ENCODE results near the gene BPIFA1.

BPIFA1 gene

DNA sequence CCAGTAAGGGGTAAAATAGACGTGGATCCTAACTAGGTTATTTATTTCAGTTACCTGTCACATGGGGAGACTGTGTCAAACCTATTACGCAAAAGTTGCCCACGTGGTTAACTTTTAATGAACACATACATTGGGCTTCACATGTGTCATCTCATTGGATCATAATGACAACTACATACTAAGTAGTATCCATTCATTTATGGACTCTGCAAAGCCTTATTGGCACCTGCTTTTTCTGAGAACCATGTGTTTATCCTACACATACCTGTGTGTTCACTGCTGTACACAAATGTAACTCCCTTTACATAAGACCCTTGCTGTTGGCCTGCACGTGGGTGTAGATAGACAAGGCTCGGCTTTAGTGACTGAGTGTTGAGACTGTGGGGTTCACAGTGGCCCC, 5.1 kb downstream of the BPIFA1 start:
- H3K27me3 ChIP-seq (ENCODE audit: control insufficient read depth, insufficient read depth, low read length): no peaks in the 10 kb centered on the region
- no peaks in the 10 kb centered on the region for H3K4me1 ChIP-seq (ENCODE audit: control insufficient read depth, low read depth, low read length)
- H3K27ac ChIP-seq (ENCODE audit: low read length): no peak overlapping the region
- no peaks in the 10 kb centered on the region for H3K36me3 ChIP-seq (ENCODE audit: control insufficient read depth, low read depth, low read length)
- H3K4me3 ChIP-seq (ENCODE audit: low read length): no peak overlapping the region
- H3K9ac ChIP-seq (ENCODE audit: low read length): no peak overlapping the region
- H3K9me3 ChIP-seq (ENCODE audit: control insufficient read depth, low read depth, low read length): no peaks in the 10 kb centered on the region

DNA sequence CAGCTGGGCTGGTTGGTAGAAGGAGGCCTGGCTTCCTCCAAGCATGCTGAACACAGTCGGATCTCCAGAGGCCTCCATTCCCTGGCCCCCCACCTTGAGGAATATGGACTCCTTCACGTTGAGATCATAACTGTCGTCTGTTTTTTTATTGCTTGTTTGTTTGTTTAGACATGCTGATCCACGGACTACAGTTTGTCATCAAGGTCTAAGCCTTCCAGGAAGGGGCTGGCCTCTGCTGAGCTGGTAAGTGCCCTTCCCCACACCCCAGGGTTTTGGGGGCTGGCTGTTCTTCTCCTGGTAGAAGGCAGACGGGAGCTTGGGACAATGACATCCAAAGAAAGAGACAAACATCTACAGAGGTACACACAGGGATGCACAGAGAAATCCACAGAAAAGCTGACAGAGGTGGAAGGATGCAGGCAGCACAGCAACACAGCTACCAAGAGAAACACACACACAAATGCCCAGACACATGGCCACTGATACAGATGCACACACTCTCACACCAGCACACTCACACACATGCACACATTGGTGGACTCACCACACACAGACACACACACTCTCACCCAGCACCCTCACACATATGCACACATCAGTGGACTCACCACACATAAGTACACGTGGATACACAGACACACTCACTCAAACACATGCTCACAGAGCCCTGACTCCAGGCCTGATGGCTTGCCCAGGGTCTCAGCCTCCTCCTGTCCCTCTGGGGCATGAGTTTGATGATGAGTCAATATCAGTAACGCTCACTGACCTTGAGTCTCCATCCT, 6.7 kb downstream of the BPIFA1 start:
- H3K4me3 ChIP-seq (ENCODE audit: low read length): no peak overlapping the region
- no peak overlapping the region for H3K9ac ChIP-seq (ENCODE audit: low read length)
- H3K9me3 ChIP-seq (ENCODE audit: control insufficient read depth, low read depth, low read length): no peaks in the 10 kb centered on the region
- H3K27me3 ChIP-seq (ENCODE audit: control insufficient read depth, insufficient read depth, low read length): no peaks in the 10 kb centered on the region
- H3K36me3 ChIP-seq (ENCODE audit: control insufficient read depth, low read depth, low read length): no peaks in the 10 kb centered on the region
- H3K4me1 ChIP-seq (ENCODE audit: control insufficient read depth, low read depth, low read length): no peaks in the 10 kb centered on the region
- H3K27ac ChIP-seq (ENCODE audit: low read length): no peak overlapping the region

DNA sequence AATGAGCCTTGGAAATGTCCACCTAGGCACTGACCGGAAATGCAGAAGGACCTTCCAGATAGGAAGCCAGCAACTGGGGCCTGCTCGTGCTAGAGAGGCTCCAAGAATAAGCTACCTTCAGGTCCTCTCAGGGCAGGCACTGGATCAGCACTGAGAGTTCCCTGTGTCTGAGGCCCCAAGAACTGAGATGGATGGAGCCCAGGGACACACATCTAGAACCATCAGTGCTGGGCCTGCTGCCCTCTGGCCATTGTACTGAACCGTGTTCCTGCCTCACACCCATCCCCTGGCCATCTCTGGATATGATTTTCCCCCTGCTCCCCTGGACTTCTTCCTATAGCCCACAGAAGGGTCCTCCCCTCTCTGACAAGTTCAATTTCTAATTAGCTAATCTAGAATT, 10.3 kb downstream of the BPIFA1 start:
- H3K36me3 ChIP-seq (ENCODE audit: control insufficient read depth, low read depth, low read length): no peaks in the 10 kb centered on the region
- H3K9ac ChIP-seq (ENCODE audit: low read length): no peak overlapping the region
- no peaks in the 10 kb centered on the region for H3K9me3 ChIP-seq (ENCODE audit: control insufficient read depth, low read depth, low read length)
- H3K4me1 ChIP-seq (ENCODE audit: control insufficient read depth, low read depth, low read length): no peaks in the 10 kb centered on the region
- no peak overlapping the region for H3K4me3 ChIP-seq (ENCODE audit: low read length)
- H3K27ac ChIP-seq (ENCODE audit: low read length): no peak overlapping the region
- H3K27me3 ChIP-seq (ENCODE audit: control insufficient read depth, insufficient read depth, low read length): no peaks in the 10 kb centered on the region

DNA sequence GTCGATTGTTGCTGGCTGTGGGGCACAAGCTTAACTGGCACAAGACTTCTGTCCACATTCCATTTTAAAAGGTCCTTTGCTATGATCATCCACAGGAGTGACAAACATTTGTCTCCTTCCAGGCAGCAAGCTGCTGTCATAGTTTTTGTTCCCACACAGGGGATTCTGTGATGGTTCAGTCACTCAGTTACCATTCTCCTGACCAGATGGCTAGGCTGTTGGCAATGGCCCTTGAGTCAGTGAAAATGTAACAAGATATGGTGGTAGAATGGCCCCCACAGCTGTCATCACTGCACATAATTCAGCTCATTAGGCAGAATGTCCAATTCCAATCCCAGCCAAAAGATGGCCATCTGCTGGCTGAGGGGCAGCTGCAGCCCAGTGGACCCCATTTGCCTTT, 13.7 kb downstream of the BPIFA1 start:
- Histone ChIP-seq H3K27me3 (ENCODE audit: control insufficient read depth, insufficient read depth, low read length) (no peaks in the 10 kb centered on the region), H3K9ac (ENCODE audit: low read length) (no peak overlapping the region), H3K36me3 (ENCODE audit: control insufficient read depth, low read depth, low read length) (no peaks in the 10 kb centered on the region), H3K4me3 (ENCODE audit: low read length) (no peak overlapping the region), H3K4me1 (ENCODE audit: control insufficient read depth, low read depth, low read length) (no peaks in the 10 kb centered on the region), H3K9me3 (ENCODE audit: control insufficient read depth, low read depth, low read length) (no peaks in the 10 kb centered on the region), H3K27ac (ENCODE audit: low read length) (no peak overlapping the region)

DNA sequence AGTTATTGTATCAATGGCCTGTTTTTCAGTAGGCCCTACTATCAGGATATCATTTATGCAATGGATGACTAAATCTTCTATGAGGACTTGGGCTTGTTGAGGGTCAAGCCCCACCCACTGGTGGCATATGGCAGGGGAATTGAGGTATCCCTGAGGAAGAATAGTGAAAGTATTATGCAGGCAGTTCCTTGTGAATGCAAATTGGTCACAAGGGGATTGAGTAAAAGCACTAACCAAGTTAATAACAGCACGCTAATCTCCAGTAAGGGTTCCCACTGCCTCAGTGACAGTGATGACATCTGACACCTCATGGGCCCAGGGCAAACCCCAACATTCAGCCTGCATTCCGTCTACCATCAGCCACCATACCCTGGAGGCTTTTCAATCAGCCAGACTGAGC, 14.9 kb downstream of the BPIFA1 start:
- H3K27me3 ChIP-seq (ENCODE audit: control insufficient read depth, insufficient read depth, low read length): no peaks in the 10 kb centered on the region
- no peak overlapping the region for H3K4me3 ChIP-seq (ENCODE audit: low read length)
- H3K27ac ChIP-seq (ENCODE audit: low read length): no peak overlapping the region
- H3K9me3 ChIP-seq (ENCODE audit: control insufficient read depth, low read depth, low read length): no peaks in the 10 kb centered on the region
- no peaks in the 10 kb centered on the region for H3K4me1 ChIP-seq (ENCODE audit: control insufficient read depth, low read depth, low read length)
- H3K36me3 ChIP-seq (ENCODE audit: control insufficient read depth, low read depth, low read length): no peaks in the 10 kb centered on the region
- no peak overlapping the region for H3K9ac ChIP-seq (ENCODE audit: low read length)

DNA sequence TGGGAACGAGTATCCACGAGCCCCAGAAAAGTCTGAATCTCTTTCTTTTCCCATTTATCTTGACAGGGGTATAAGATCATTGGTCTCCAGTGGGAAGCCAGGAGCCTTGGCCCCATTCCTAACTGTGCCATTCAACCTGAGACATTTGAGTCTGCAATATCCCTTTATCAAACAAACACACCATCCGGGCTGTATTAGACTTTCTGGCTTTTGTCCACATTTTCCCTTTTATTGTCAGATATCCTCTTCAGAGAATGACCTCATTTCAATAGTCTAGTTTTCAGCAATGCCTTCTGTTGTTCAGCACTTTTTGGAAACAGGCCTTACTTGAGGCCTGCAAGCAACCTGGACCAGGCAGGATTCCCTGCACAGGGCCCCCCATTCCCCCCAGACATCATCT, 15.7 kb downstream of the BPIFA1 start:
- Histone ChIP-seq H3K9ac (ENCODE audit: low read length) (no peak overlapping the region), H3K36me3 (ENCODE audit: control insufficient read depth, low read depth, low read length) (no peaks in the 10 kb centered on the region), H3K27ac (ENCODE audit: low read length) (no peak overlapping the region), H3K4me3 (ENCODE audit: low read length) (no peak overlapping the region), H3K27me3 (ENCODE audit: control insufficient read depth, insufficient read depth, low read length) (no peaks in the 10 kb centered on the region), H3K9me3 (ENCODE audit: control insufficient read depth, low read depth, low read length) (no peaks in the 10 kb centered on the region), H3K4me1 (ENCODE audit: control insufficient read depth, low read depth, low read length) (no peaks in the 10 kb centered on the region)

DNA sequence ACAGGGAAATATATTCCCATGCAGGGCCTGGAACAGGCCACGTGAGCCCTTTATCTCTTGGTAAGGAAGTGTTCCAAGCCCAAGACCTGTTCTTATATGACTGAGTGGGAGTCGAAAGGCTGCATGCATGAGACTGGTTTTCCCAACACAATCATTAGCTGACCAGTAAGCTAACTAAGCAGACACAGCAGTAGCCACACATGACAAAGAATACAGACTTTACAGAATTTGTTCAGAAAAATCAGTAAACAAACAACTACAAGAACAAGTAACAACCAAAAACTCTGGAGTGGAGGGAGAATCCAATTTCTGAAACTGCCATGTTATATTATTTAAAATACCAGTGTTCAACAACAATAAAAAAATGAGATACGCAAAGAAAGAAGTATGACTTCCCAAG, 16.7 kb downstream of the BPIFA1 start:
- H3K27ac ChIP-seq (ENCODE audit: low read length): no peak overlapping the region
- H3K9ac ChIP-seq (ENCODE audit: low read length): no peak overlapping the region
- no peak overlapping the region for H3K4me3 ChIP-seq (ENCODE audit: low read length)
- H3K36me3 ChIP-seq (ENCODE audit: control insufficient read depth, low read depth, low read length): no peaks in the 10 kb centered on the region
- no peaks in the 10 kb centered on the region for H3K4me1 ChIP-seq (ENCODE audit: control insufficient read depth, low read depth, low read length)
- no peaks in the 10 kb centered on the region for H3K27me3 ChIP-seq (ENCODE audit: control insufficient read depth, insufficient read depth, low read length)
- H3K9me3 ChIP-seq (ENCODE audit: control insufficient read depth, low read depth, low read length): no peaks in the 10 kb centered on the region

DNA sequence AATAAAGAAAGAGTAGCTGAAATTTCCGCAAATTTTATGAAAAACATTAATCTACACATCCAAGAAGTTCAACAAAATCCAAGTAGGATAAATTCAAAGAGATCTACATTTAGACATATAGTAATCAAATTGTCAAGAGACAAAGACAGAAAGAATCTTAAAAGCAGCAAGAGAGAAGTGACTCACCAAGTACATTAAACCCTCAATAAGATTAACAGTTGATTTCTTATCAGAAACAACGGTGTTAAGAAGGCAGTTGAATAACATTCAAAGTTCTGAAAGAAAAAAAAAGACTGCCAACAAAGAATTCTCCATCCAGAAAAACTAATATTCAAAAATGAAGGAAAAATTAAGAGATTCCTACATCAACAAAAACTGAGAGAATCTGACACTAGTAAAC, 19.2 kb downstream of the BPIFA1 start:
- no peak overlapping the region for H3K9ac ChIP-seq (ENCODE audit: low read length)
- no peak overlapping the region for H3K4me3 ChIP-seq (ENCODE audit: low read length)
- no peaks in the 10 kb centered on the region for H3K27me3 ChIP-seq (ENCODE audit: control insufficient read depth, insufficient read depth, low read length)
- no peaks in the 10 kb centered on the region for H3K4me1 ChIP-seq (ENCODE audit: control insufficient read depth, low read depth, low read length)
- no peaks in the 10 kb centered on the region for H3K9me3 ChIP-seq (ENCODE audit: control insufficient read depth, low read depth, low read length)
- no peak overlapping the region for H3K27ac ChIP-seq (ENCODE audit: low read length)
- H3K36me3 ChIP-seq (ENCODE audit: control insufficient read depth, low read depth, low read length): no peaks in the 10 kb centered on the region

DNA sequence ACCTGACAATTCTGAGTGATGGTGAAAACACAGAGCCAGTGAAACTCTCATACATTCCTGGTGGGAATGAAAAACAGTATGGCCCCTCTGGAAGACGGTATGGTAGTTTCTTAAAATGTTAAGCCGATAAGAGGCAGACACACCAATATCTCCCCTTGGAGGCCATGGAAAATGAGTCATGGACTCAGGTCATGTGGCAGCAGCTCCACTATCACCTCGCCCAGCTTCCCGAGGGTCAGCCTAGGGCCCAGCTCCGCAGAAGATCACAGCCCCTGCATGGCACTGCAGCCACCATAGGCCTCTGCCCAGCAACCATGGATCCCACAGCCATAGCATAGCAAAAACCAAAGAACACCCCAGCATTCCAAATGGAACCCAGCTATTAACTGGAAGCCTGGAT, 21.4 kb downstream of the BPIFA1 start:
- H3K36me3 ChIP-seq (ENCODE audit: control insufficient read depth, low read depth, low read length): no peaks in the 10 kb centered on the region
- no peaks in the 10 kb centered on the region for H3K9me3 ChIP-seq (ENCODE audit: control insufficient read depth, low read depth, low read length)
- H3K9ac ChIP-seq (ENCODE audit: low read length): no peak overlapping the region
- H3K27me3 ChIP-seq (ENCODE audit: control insufficient read depth, insufficient read depth, low read length): no peaks in the 10 kb centered on the region
- H3K4me1 ChIP-seq (ENCODE audit: control insufficient read depth, low read depth, low read length): no peaks in the 10 kb centered on the region
- H3K4me3 ChIP-seq (ENCODE audit: low read length): no peak overlapping the region
- no peak overlapping the region for H3K27ac ChIP-seq (ENCODE audit: low read length)

DNA sequence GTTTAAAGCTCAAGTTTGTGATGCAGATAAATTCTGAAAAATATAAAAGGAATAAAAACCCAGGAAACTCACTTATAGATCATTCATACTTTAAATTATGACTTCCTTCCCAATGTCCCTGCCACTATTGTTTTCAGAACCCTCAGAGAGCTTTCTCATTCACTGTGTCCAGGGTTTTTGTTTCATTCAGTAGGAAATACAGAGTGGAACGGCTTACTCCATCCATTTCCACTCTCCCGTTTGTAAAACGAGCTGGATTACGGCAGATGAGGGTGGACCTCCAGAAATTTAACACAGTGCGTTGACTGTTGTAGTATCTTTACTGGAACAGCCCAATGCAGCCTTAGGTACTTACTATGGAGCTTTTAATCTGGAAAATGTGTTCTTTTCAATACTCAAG, 23.6 kb downstream of the BPIFA1 start:
- Histone ChIP-seq H3K9me3 (ENCODE audit: control insufficient read depth, low read depth, low read length) (no peaks in the 10 kb centered on the region), H3K27me3 (ENCODE audit: control insufficient read depth, insufficient read depth, low read length) (no peaks in the 10 kb centered on the region), H3K36me3 (ENCODE audit: control insufficient read depth, low read depth, low read length) (no peaks in the 10 kb centered on the region), H3K4me1 (ENCODE audit: control insufficient read depth, low read depth, low read length) (no peaks in the 10 kb centered on the region), H3K9ac (ENCODE audit: low read length) (no peak overlapping the region), H3K27ac (ENCODE audit: low read length) (no peak overlapping the region), H3K4me3 (ENCODE audit: low read length) (no peak overlapping the region)

DNA sequence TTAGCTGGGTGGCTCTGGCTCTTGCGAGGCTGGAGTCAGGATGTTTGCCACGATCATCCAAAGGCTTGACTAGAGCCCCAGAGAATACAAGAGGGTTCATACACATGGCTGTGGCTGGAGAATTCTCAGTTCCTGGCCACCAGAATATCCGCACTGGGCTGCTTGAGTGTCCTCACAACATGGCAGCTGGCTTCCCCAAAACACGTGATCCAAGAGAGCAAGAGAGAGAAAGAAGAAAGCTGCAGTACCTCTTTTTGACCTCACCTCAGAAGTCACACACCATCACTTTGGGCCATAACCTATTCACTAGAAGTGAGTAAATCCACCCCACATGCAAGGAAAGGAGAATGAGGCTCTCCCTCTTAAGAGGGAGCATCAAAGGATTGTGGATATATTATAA, 25.7 kb downstream of the BPIFA1 start:
- no peak overlapping the region for H3K27ac ChIP-seq (ENCODE audit: low read length)
- H3K36me3 ChIP-seq (ENCODE audit: control insufficient read depth, low read depth, low read length): no peaks in the 10 kb centered on the region
- H3K9me3 ChIP-seq (ENCODE audit: control insufficient read depth, low read depth, low read length): no peaks in the 10 kb centered on the region
- no peaks in the 10 kb centered on the region for H3K4me1 ChIP-seq (ENCODE audit: control insufficient read depth, low read depth, low read length)
- H3K27me3 ChIP-seq (ENCODE audit: control insufficient read depth, insufficient read depth, low read length): no peaks in the 10 kb centered on the region
- H3K4me3 ChIP-seq (ENCODE audit: low read length): no peak overlapping the region
- no peak overlapping the region for H3K9ac ChIP-seq (ENCODE audit: low read length)

DNA sequence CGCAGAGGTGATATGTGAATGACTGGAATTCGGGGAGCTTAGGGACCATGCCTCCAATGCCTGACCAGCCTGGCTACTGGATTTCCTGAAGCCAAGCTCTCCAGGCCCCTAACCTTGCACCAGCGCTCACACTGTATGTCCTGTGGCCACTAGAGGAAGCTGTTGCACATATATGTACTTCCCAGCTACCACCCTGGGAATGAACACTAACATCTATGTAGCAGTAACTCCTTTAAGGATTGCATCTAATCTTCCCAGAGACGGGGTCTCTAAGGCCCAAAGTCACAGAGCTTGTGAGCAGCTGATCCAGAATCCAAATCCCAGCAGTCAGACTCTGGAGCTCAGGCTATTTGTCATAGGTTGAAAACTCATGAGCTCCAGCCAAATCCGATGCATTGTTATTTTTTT, 26.9 kb downstream of the BPIFA1 start:
- H3K27me3 ChIP-seq (ENCODE audit: control insufficient read depth, insufficient read depth, low read length): no peaks in the 10 kb centered on the region
- no peaks in the 10 kb centered on the region for H3K4me1 ChIP-seq (ENCODE audit: control insufficient read depth, low read depth, low read length)
- no peak overlapping the region for H3K27ac ChIP-seq (ENCODE audit: low read length)
- no peak overlapping the region for H3K9ac ChIP-seq (ENCODE audit: low read length)
- no peaks in the 10 kb centered on the region for H3K9me3 ChIP-seq (ENCODE audit: control insufficient read depth, low read depth, low read length)
- H3K4me3 ChIP-seq (ENCODE audit: low read length): no peak overlapping the region
- H3K36me3 ChIP-seq (ENCODE audit: control insufficient read depth, low read depth, low read length): no peaks in the 10 kb centered on the region
